CD4-positive, alpha-beta memory T cell (primary cell): ENCODE results near the gene PCDHB12. TPM values are rescaled to one million over a fixed set of nuclear protein-coding genes. Genes with fewer than 3 reads are reported as not detected.

Experiments
- polyA plus RNA-seq, 2 donors: library from polyadenylated mRNA; unstranded; fragments of 300-500 nt; fragmentation: Illumina TruSeq; gene quantifications; one replicate each; pipeline ENCODE4 v1.2.3, GENCODE V29; 2021
- total RNA-seq, 2 experiments: library from RNA; stranded (reverse); gene quantifications; one replicate each; pipeline ENCODE4 v1.2.3, GENCODE V29; 2021

Gene PCDHB12
- total and polyA plus RNA-seq, 4 experiments from 2014 or later, result not detected

Other genes with a start within 250 kb of the PCDHB12 start
Only the 30 nearest of the 37 such genes appear.
- not detected for gene PCDHB1, start 157.3 kb upstream of the PCDHB12 start, total RNA-seq
- gene PCDHB1, start 157.3 kb upstream of the PCDHB12 start, polyA plus RNA-seq, result not detected
- 1 to 10 TPM in 1 of 2 experiments, under 1 TPM in 1; 0.28 to 1.3 TPM for gene PCDHB2, start 114.1 kb upstream of the PCDHB12 start, total RNA-seq
- gene PCDHB2, start 114.1 kb upstream of the PCDHB12 start, polyA plus RNA-seq, result under 1 TPM in 1 of 2 donors, not detected in 1; 0.08 TPM
- not detected for gene PCDHB3, start 108.2 kb upstream of the PCDHB12 start, total RNA-seq
- gene PCDHB3, start 108.2 kb upstream of the PCDHB12 start, polyA plus RNA-seq, result not detected
- gene PCDHB4, start 86.9 kb upstream of the PCDHB12 start, total RNA-seq, result not detected
- not detected for gene PCDHB4, start 86.9 kb upstream of the PCDHB12 start, polyA plus RNA-seq
- gene PCDHB5, start 73.5 kb upstream of the PCDHB12 start, total RNA-seq, result under 1 TPM in 1 of 2 experiments, not detected in 1; 0.17 TPM
- gene PCDHB5, start 73.5 kb upstream of the PCDHB12 start, polyA plus RNA-seq, result not detected
- gene PCDHB6, start 58.7 kb upstream of the PCDHB12 start, total RNA-seq, result not detected
- gene PCDHB6, start 58.7 kb upstream of the PCDHB12 start, polyA plus RNA-seq, result not detected
- not detected for gene PCDHB7, start 36.1 kb upstream of the PCDHB12 start, total RNA-seq
- not detected for gene PCDHB7, start 36.1 kb upstream of the PCDHB12 start, polyA plus RNA-seq
- not detected for gene PCDHB8, start 30.9 kb upstream of the PCDHB12 start, total RNA-seq
- gene PCDHB8, start 30.9 kb upstream of the PCDHB12 start, polyA plus RNA-seq, result not detected
- not detected for gene PCDHB16, start 26.3 kb upstream of the PCDHB12 start, total RNA-seq
- gene PCDHB16, start 26.3 kb upstream of the PCDHB12 start, polyA plus RNA-seq, result not detected
- gene PCDHB9, start 21.6 kb upstream of the PCDHB12 start, total RNA-seq, result under 1 TPM; 0.44 TPM
- under 1 TPM in 1 of 2 donors, not detected in 1; 0.62 TPM for gene PCDHB9, start 21.6 kb upstream of the PCDHB12 start, polyA plus RNA-seq
- under 1 TPM in 1 of 2 experiments, not detected in 1; 0.15 TPM for gene PCDHB10, start 16.4 kb upstream of the PCDHB12 start, total RNA-seq
- gene PCDHB10, start 16.4 kb upstream of the PCDHB12 start, polyA plus RNA-seq, result not detected
- gene PCDHB11, start 9.1 kb upstream of the PCDHB12 start, total RNA-seq, result not detected
- not detected for gene PCDHB11, start 9.1 kb upstream of the PCDHB12 start, polyA plus RNA-seq
- gene PCDHB13, start 5.2 kb downstream of the PCDHB12 start, total RNA-seq, result under 1 TPM; 0.09 to 0.11 TPM
- not detected for gene PCDHB13, start 5.2 kb downstream of the PCDHB12 start, polyA plus RNA-seq
- under 1 TPM; 0.14 to 0.15 TPM for gene PCDHB14, start 14.6 kb downstream of the PCDHB12 start, total RNA-seq
- gene PCDHB14, start 14.6 kb downstream of the PCDHB12 start, polyA plus RNA-seq, result not detected
- under 1 TPM; 0.17 to 0.53 TPM for gene PCDHB15, start 36.7 kb downstream of the PCDHB12 start, total RNA-seq
- not detected for gene PCDHB15, start 36.7 kb downstream of the PCDHB12 start, polyA plus RNA-seq
- gene SLC25A2, start 95.3 kb downstream of the PCDHB12 start, total RNA-seq, result under 1 TPM; 0.38 to 0.91 TPM
- not detected for gene SLC25A2, start 95.3 kb downstream of the PCDHB12 start, polyA plus RNA-seq
- gene TAF7, start 112.1 kb downstream of the PCDHB12 start, total RNA-seq, result 100 to 1,000 TPM; 109 to 119 TPM
- 100 to 1,000 TPM; 165 to 216 TPM for gene TAF7, start 112.1 kb downstream of the PCDHB12 start, polyA plus RNA-seq
- under 1 TPM; 0.58 to 0.78 TPM for gene PCDHGA1, start 121.8 kb downstream of the PCDHB12 start, total RNA-seq
- gene PCDHGA1, start 121.8 kb downstream of the PCDHB12 start, polyA plus RNA-seq, result not detected
- gene PCDHGA2, start 130.0 kb downstream of the PCDHB12 start, total RNA-seq, result under 1 TPM; 0.19 to 0.23 TPM
- not detected for gene PCDHGA2, start 130.0 kb downstream of the PCDHB12 start, polyA plus RNA-seq
- gene PCDHGA3, start 135.1 kb downstream of the PCDHB12 start, total RNA-seq, result under 1 TPM; 0.17 to 0.26 TPM
- gene PCDHGA3, start 135.1 kb downstream of the PCDHB12 start, polyA plus RNA-seq, result under 1 TPM in 1 of 2 donors, not detected in 1; 0.23 TPM
- gene PCDHGB1, start 141.4 kb downstream of the PCDHB12 start, total RNA-seq, result under 1 TPM; 0.17 to 0.26 TPM
- gene PCDHGB1, start 141.4 kb downstream of the PCDHB12 start, polyA plus RNA-seq, result not detected
- under 1 TPM in 1 of 2 experiments, not detected in 1; 0.47 TPM for gene PCDHGA4, start 146.3 kb downstream of the PCDHB12 start, total RNA-seq
- gene PCDHGA4, start 146.3 kb downstream of the PCDHB12 start, polyA plus RNA-seq, result not detected
- under 1 TPM; 0.55 to 0.64 TPM for gene PCDHGB2, start 151.3 kb downstream of the PCDHB12 start, total RNA-seq
- gene PCDHGB2, start 151.3 kb downstream of the PCDHB12 start, polyA plus RNA-seq, result not detected
- under 1 TPM; 0.28 to 0.44 TPM for gene PCDHGA5, start 155.4 kb downstream of the PCDHB12 start, total RNA-seq
- not detected for gene PCDHGA5, start 155.4 kb downstream of the PCDHB12 start, polyA plus RNA-seq
- under 1 TPM; 0.50 to 0.76 TPM for gene PCDHGB3, start 161.5 kb downstream of the PCDHB12 start, total RNA-seq
- gene PCDHGB3, start 161.5 kb downstream of the PCDHB12 start, polyA plus RNA-seq, result not detected
- under 1 TPM; 0.50 to 0.76 TPM for gene PCDHGA6, start 165.2 kb downstream of the PCDHB12 start, total RNA-seq
- under 1 TPM in 1 of 2 donors, not detected in 1; 0.03 TPM for gene PCDHGA6, start 165.2 kb downstream of the PCDHB12 start, polyA plus RNA-seq
- gene PCDHGA7, start 174.0 kb downstream of the PCDHB12 start, total RNA-seq, result under 1 TPM; 0.26 to 0.44 TPM
- not detected for gene PCDHGA7, start 174.0 kb downstream of the PCDHB12 start, polyA plus RNA-seq
- gene PCDHGB4, start 179.0 kb downstream of the PCDHB12 start, total RNA-seq, result under 1 TPM; 0.19 to 0.23 TPM
- under 1 TPM in 1 of 2 donors, not detected in 1; 0.13 TPM for gene PCDHGB4, start 179.0 kb downstream of the PCDHB12 start, polyA plus RNA-seq
- gene PCDHGA8, start 183.9 kb downstream of the PCDHB12 start, total RNA-seq, result under 1 TPM in 1 of 2 experiments, not detected in 1; 0.17 TPM
- gene PCDHGA8, start 183.9 kb downstream of the PCDHB12 start, polyA plus RNA-seq, result not detected
- gene PCDHGB5, start 189.2 kb downstream of the PCDHB12 start, total RNA-seq, result under 1 TPM; 0.42 to 0.49 TPM
- gene PCDHGB5, start 189.2 kb downstream of the PCDHB12 start, polyA plus RNA-seq, result under 1 TPM in 1 of 2 donors, not detected in 1; 0.39 TPM